ENCODE measurements around the gene TMC7. TPM values are rescaled to one million over a fixed set of nuclear protein-coding genes. Genes with fewer than 3 reads are reported as not detected.

Gene TMC7
- total and polyA plus RNA-seq, 2 of the 8 experiments (the other 6 are each of a cell fraction or from before 2014, with no cell fraction given): 2.3 to 2.6 TPM

GRCh38 chr16:19044769-19045168 lies 61.0 kb downstream of the TMC7 start:
- Histone ChIP-seq H3K14ac (ENCODE audit: insufficient read length) (no peak overlapping the region), H2BK15ac (ENCODE audit: low read length) (no peak overlapping the region), H2BK20ac (ENCODE audit: low read length) (no peak overlapping the region), H3K79me2 (ENCODE audit: control insufficient read depth in 1 of 2, insufficient read depth in 2 of 2, low read length in 2 of 2) (no peaks in the 10 kb centered on the region), H3K18ac (ENCODE audit: extremely low read depth, low read length) (no peak overlapping the region), H4K20me1 (replicated peaks in 1 of 2; ENCODE audit: control insufficient read depth in 1 of 2, insufficient read depth in 2 of 2, low read length in 2 of 2) (no peaks in the 10 kb centered on the region), H3K79me1 (ENCODE audit: low read depth, low read length) (no peaks in the 10 kb centered on the region), H3K23me2 (ENCODE audit: low read depth, low read length) (no peaks in the 10 kb centered on the region), H3K9ac (replicated peaks in 1 of 4; ENCODE audit: extremely low read depth in 1 of 4, low read depth in 3 of 4, low read length in 3 of 4) (no peak overlapping the region), H3K9me3 (ENCODE audit: insufficient read depth in 2 of 2, low read depth in 1 of 2, low read length in 1 of 2) (no peaks in the 10 kb centered on the region), H3K27ac (ENCODE audit: low read depth, low read length) (no peak overlapping the region), H3K56ac (replicated peaks; ENCODE audit: insufficient read length, low read depth, low read length) (no peak overlapping the region), H3K36me3 (ENCODE audit: control insufficient read depth in 2 of 4, insufficient read depth in 4 of 4, low read length in 3 of 4) (peaks cover 0 to 5% (median 0%) of the 10 kb centered on the region in 4 experiments; a peak in 3 of 8 replicates), H4K91ac (replicated peaks; ENCODE audit: insufficient read length, low read length) (no peak overlapping the region), H2AK5ac (ENCODE audit: low read depth, low read length) (no peak overlapping the region), H3K4me1 (replicated peaks in 1 of 4; ENCODE audit: control insufficient read depth in 3 of 4, insufficient read depth in 4 of 4, low read length in 3 of 4) (no peaks in the 10 kb centered on the region), H4K8ac (ENCODE audit: extremely low read depth, insufficient read depth, low read length) (no peak overlapping the region), H2BK12ac (ENCODE audit: low read depth, low read length) (no peak overlapping the region), H3K4me3 (ENCODE audit: extremely low read depth in 1 of 4, insufficient read depth in 2 of 4, low read depth in 3 of 4, low read length in 4 of 4) (no peak overlapping the region), H3K27me3 (replicated peaks in 1 of 4; ENCODE audit: control insufficient read depth in 3 of 4, extremely low read depth in 1 of 4, insufficient read depth in 3 of 4, low read length in 3 of 4) (no peaks in the 10 kb centered on the region), H4K5ac (ENCODE audit: insufficient read length, low read depth, low read length) (no peak overlapping the region), H2AFZ (ENCODE audit: low read length) (no peak overlapping the region), H2BK5ac (ENCODE audit: low read depth, low read length) (no peak overlapping the region), H2BK120ac (replicated peaks; ENCODE audit: low read depth, low read length) (no peak overlapping the region), H3K4me2 (ENCODE audit: insufficient read depth in 1 of 2, low read depth in 2 of 2, low read length in 2 of 2) (no peak overlapping the region), H3K23ac (ENCODE audit: insufficient read length) (no peak overlapping the region), H3K4ac (replicated peaks; ENCODE audit: insufficient read length, low read depth, low read length) (no peak overlapping the region)
- DNase-seq (ENCODE audit: low read depth in 1 of 2, low spot score in 2 of 2) (no peak), FAIRE-seq (no peak)
- WGBS, 2 experiments (ENCODE audit: extremely low coverage in 1 of 2, insufficient coverage in 1 of 2, insufficient read length in 1 of 2, insufficient replicate concordance in 2 of 2, low coverage in 1 of 2, low lambda C conversion rate in 2 of 2, missing lambda C conversion rate in 1 of 2): 92% methylated on average over 11 of the region's 11 CpGs; no CpG with 5 or more reads in 1 of the 2 experiments
- ChIA-PET CTCF (ENCODE audit: partially characterized antibody) (interaction anchor here (0.6 kb wide), 1 partner anchor 8 kb away, joined by 3 read pairs; no protein-coding TSS in a partner anchor), POLR2A (ENCODE audit: partially characterized antibody) (interaction anchor here (0.6 kb wide), 1 partner anchor 141 kb away, joined by 3 read pairs; no protein-coding TSS in a partner anchor)
- TF ChIP-seq KDM1A (IDR thresholded peaks at IDR 0.05; ENCODE audit: borderline replicate concordance, low read length): no peak

Data from H1 (cell line).